GM19468 (cell line): ENCODE results near the gene RUVBL1.

ENCODE experiments used
- ATAC-seq: cut with Tn5 transposase; IDR thresholded peaks from one replicate; pipeline ENCODE4 v1.9.1; 2021; ENCODE audit warnings: mild to moderate bottlenecking, moderate library complexity, moderate number of reproducible peaks; ENCODE audit not compliant: unreplicated experiment; ENCODE audit errors: extremely low read depth

Gene RUVBL1

DNA sequence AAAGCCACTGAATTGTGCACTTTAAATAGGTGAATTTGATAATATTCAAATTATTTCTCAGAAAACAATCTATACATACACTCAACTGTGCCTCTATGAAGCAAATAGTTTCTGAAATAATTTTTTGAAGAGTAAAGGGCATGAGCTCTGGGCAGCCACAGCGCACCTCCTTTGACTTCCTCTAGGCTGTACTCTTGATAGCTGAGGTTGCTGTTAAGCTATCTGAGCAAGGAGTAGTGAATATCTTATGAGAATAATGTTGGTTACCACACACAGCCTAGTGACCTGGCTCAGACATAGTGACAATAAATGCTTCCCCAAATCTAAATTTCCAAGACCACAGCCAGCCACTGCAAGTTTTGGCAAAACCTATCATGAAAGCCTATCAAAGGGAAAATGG lies 83.0 kb downstream of the RUVBL1 start:
- ATAC-seq, result no peak

DNA sequence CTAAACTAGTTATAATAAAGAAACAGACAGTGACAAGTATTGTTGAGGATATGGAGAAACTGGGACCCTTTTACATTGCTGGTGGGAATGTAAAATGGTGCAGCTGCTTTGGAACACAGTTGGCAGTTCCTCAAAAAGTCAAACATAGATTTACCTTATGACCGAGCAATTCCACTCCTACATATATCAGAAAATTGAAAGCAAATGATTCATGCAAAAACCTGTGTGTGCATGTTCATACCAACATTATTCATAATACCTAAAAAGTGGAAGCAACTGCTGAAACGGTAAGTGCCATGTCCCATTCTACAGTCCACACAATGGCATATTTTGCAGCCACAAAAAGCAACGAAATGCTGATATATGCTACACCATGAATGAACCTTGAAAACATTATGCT lies 83.6 kb downstream of the RUVBL1 start:
- ATAC-seq, result no peak

DNA sequence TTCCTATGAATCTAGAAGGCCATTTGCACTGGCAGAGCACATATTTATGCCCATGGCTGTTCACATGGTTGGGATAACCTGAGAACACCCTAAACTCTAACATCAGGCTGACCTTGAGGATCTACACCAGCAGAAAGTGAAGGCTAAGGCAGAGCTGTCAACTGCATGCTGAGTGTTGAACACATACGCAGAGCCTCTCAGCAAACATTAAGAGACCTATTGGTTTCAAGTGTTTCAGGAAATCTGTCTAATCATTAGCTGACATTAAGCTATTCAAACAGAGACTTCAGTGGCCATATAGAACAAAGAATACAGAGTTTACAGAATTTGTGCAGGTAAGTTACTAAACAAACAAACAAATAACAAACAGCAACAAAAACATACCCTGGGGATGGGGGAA lies 87.5 kb downstream of the RUVBL1 start:
- no peak for ATAC-seq

DNA sequence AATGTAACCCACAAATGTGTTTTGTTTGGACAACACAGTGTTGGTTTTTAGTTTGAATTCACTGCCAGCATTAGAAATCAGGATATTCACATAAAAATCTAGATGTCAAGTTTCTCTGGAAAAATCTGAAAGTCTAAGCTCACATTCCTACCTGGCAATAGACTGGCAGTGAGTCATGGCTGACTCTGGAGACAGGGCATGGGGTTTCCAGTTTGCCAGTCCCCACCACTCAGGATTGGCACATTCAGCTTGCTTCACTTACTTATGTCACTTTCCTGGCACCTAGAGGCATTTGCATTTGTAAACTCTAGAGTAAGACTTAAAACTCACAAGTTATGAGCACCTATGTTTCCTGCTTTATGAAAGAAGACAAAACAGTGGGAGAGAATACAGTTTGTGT lies 90.5 kb downstream of the RUVBL1 start:
- no peak for ATAC-seq
